WTC11 (cell line): Measurements from ENCODE around the gene POMGNT1. TPM values are rescaled to one million over a fixed set of nuclear protein-coding genes. Genes with fewer than 3 reads are reported as not detected.
A peak's percentile ranks its signal among the peaks of the same experiment; 100 is the strongest.

Experiments
- ATAC-seq: fragments of 200-7000 bp; cut with Tn5 transposase; 2 replicates; pipeline ENCODE4 v1.10.0; 2021; ENCODE audit warnings: mild to moderate bottlenecking, moderate library complexity
- CTCF ChIA-PET: fragments of 300-600 bp; sonication (Branson Sonifier 250); formaldehyde crosslinking; loops from one replicate; lab custom pipeline; 2021; ENCODE audit warnings: antibody characterized with exemption; lab: Charles Lee
- POLR2A ChIA-PET: fragments of 350-600 bp; sonication (Branson Sonifier 250); formaldehyde crosslinking; loops from one replicate; lab custom pipeline; 2021; ENCODE audit warnings: antibody characterized with exemption; lab: Charles Lee
- DNase-seq: peaks from one replicate; pipeline ENCODE4 v3.0.0; 2021; ENCODE audit warnings: low spot score
- H3K27ac Mint-ChIP-seq: 2 replicates; pipeline ENCODE4 v1.8.0; 2021; ENCODE audit warnings: mixed read lengths
- H3K27me3 Mint-ChIP-seq: 2 replicates; pipeline ENCODE4 v1.8.0; 2021; ENCODE audit warnings: low read depth, mild to moderate bottlenecking, moderate library complexity, mixed read lengths
- H3K36me3 Mint-ChIP-seq: 2 replicates; pipeline ENCODE4 v1.8.0; 2021; ENCODE audit warnings: mixed read lengths
- H3K4me1 Mint-ChIP-seq: 2 replicates; pipeline ENCODE4 v1.8.0; 2022; ENCODE audit warnings: mixed read lengths
- H3K4me3 Mint-ChIP-seq: 2 replicates; pipeline ENCODE4 v1.8.0; 2021; ENCODE audit warnings: mild to moderate bottlenecking, moderate library complexity, mixed read lengths
- H3K9me3 Mint-ChIP-seq: 2 replicates; pipeline ENCODE4 v1.8.0; 2021; ENCODE audit warnings: mixed read lengths
- CBFB ChIP-seq: sonication (generic); formaldehyde crosslinking; IDR thresholded peaks from 2 replicates; pipeline ENCODE4 v1.8.1; 2022; ENCODE audit warnings: mild to moderate bottlenecking, low read depth, missing genetic modification reagents
- CREM ChIP-seq: sonication (generic); formaldehyde crosslinking; IDR thresholded peaks from 2 replicates; pipeline ENCODE4 v1.8.1; 2022; ENCODE audit warnings: mild to moderate bottlenecking, missing genetic modification reagents, moderate library complexity
- ELF4 ChIP-seq: sonication (generic); formaldehyde crosslinking; IDR thresholded peaks from 2 replicates; pipeline ENCODE4 v1.8.1; 2022; ENCODE audit warnings: low read depth, mild to moderate bottlenecking, moderate library complexity, missing genetic modification reagents
- FOXJ3 ChIP-seq: sonication (generic); formaldehyde crosslinking; IDR thresholded peaks from 2 replicates; pipeline ENCODE4 v1.9.0; 2021; ENCODE audit warnings: missing genetic modification reagents, mild to moderate bottlenecking, borderline replicate concordance
- FOXP1 ChIP-seq: sonication (generic); formaldehyde crosslinking; IDR thresholded peaks from 2 replicates; pipeline ENCODE4 v1.8.0; 2022; ENCODE audit warnings: missing genetic modification reagents, mild to moderate bottlenecking, moderate library complexity, borderline replicate concordance
- GTF2I ChIP-seq: fragments of 250-450 bp; sonication (Bioruptor Pico); conservative IDR thresholded peaks from 2 replicates; pipeline ENCODE4 v1.4.0; 2021; ENCODE audit warnings: mild to moderate bottlenecking
- KAT7 ChIP-seq: sonication (generic); formaldehyde crosslinking; IDR thresholded peaks from 2 replicates; pipeline ENCODE4 v1.8.1; 2023; ENCODE audit warnings: missing genetic modification reagents, mild to moderate bottlenecking, borderline replicate concordance
- NFYB ChIP-seq: sonication (generic); formaldehyde crosslinking; conservative IDR thresholded peaks from 2 replicates; pipeline ENCODE4 v1.8.0; 2022; ENCODE audit warnings: low read depth, missing genetic modification reagents
- OVOL2 ChIP-seq: fragments of 250-450 bp; sonication (Bioruptor Pico); IDR thresholded peaks from 2 replicates; pipeline ENCODE4 v1.9.0; 2021; ENCODE audit warnings: mild to moderate bottlenecking, borderline replicate concordance
- SOX15 ChIP-seq: fragments of 250-450 bp; sonication (Bioruptor Pico); IDR thresholded peaks from 2 replicates; pipeline ENCODE4 v1.9.0; 2021; ENCODE audit warnings: mild to moderate bottlenecking
- TEAD4 ChIP-seq: sonication (generic); formaldehyde crosslinking; IDR thresholded peaks from 2 replicates; pipeline ENCODE4 v1.8.0; 2022; ENCODE audit warnings: mild to moderate bottlenecking, missing genetic modification reagents
- TP53 ChIP-seq: sonication (generic); formaldehyde crosslinking; IDR thresholded peaks from 2 replicates; pipeline ENCODE4 v1.8.1; 2023; ENCODE audit warnings: mild to moderate bottlenecking, missing genetic modification reagents
- USF1 ChIP-seq: sonication (generic); formaldehyde crosslinking; IDR thresholded peaks from 2 replicates; pipeline ENCODE4 v1.8.0; 2022; ENCODE audit warnings: mild to moderate bottlenecking, missing genetic modification reagents
- ZBTB21 ChIP-seq: sonication (generic); formaldehyde crosslinking; IDR thresholded peaks from 2 replicates; pipeline ENCODE4 v1.8.1; 2023; ENCODE audit warnings: mild to moderate bottlenecking, missing genetic modification reagents, borderline replicate concordance
- ZBTB43 ChIP-seq: sonication (generic); formaldehyde crosslinking; IDR thresholded peaks from 2 replicates; pipeline ENCODE4 v1.8.1; 2023; ENCODE audit warnings: mild to moderate bottlenecking, missing genetic modification reagents
- ZNF138 ChIP-seq: sonication (generic); formaldehyde crosslinking; conservative IDR thresholded peaks from 2 replicates; pipeline ENCODE4 v1.8.1; 2022; ENCODE audit warnings: mild to moderate bottlenecking, moderate library complexity, missing genetic modification reagents
- ZNF416 ChIP-seq: fragments of 250-450 bp; sonication (Bioruptor Pico); IDR thresholded peaks from 2 replicates; pipeline ENCODE4 v1.9.0; 2021; ENCODE audit warnings: mild to moderate bottlenecking, inconsistent platforms
- ZNF512 ChIP-seq: sonication (generic); formaldehyde crosslinking; IDR thresholded peaks from 2 replicates; pipeline ENCODE4 v1.8.1; 2022; ENCODE audit warnings: missing genetic modification reagents, borderline replicate concordance
- ZNF671 ChIP-seq: fragments of 250-450 bp; sonication (Bioruptor Pico); IDR thresholded peaks from 2 replicates; pipeline ENCODE4 v1.8.0; 2021; ENCODE audit warnings: mild to moderate bottlenecking
- total RNA-seq: library from RNA; stranded (reverse); gene quantifications from 3 replicates; pipeline ENCODE4 v1.2.3, GENCODE V29; 2021
- TF ChIP-seq, protein P1 (sequence below): sonication (generic); formaldehyde crosslinking; IDR thresholded peaks from 2 replicates; pipeline ENCODE4 v1.8.1; 2022; ENCODE audit warnings: mild to moderate bottlenecking, moderate library complexity, missing genetic modification reagents
- TF ChIP-seq, protein P2 (sequence below): sonication (generic); formaldehyde crosslinking; IDR thresholded peaks from 2 replicates; pipeline ENCODE4 v1.8.1; 2022; ENCODE audit warnings: low read depth, mild to moderate bottlenecking, moderate library complexity, missing genetic modification reagents, borderline replicate concordance
- TF ChIP-seq, protein P3 (sequence below): sonication (generic); formaldehyde crosslinking; IDR thresholded peaks from 2 replicates; pipeline ENCODE4 v1.8.0; 2022; ENCODE audit warnings: missing genetic modification reagents
- TF ChIP-seq, protein P4 (sequence below): sonication (generic); formaldehyde crosslinking; IDR thresholded peaks from 2 replicates; pipeline ENCODE4 v1.8.1; 2023; ENCODE audit warnings: mild to moderate bottlenecking, moderate library complexity, missing genetic modification reagents
- TF ChIP-seq, protein P5 (sequence below): sonication (generic); formaldehyde crosslinking; conservative IDR thresholded peaks from 2 replicates; pipeline ENCODE4 v1.8.1; 2022; ENCODE audit warnings: mild to moderate bottlenecking, missing genetic modification reagents

POMGNT1 gene
- total RNA-seq, 1 experiment from 2014 or later: 42.5 TPM

- ChIA-PET CTCF (interaction anchor here (0.6 to 1.2 kb wide), 3 partner anchors 10 to 71 kb away, joined by 3 to 4 read pairs (median 4); no protein-coding TSS in a partner anchor), POLR2A (no interaction called here)
- TF ChIP-seq TEAD4 (no peak), ZBTB21 (CRISPR knock-in tag) (no peak), ZNF512 (CRISPR knock-in tag) (no peak), SOX15 (CRISPR knock-in tag) (no peak), ZNF671 (CRISPR knock-in tag) (no peak), ZNF416 (CRISPR knock-in tag) (no peak), OVOL2 (CRISPR knock-in tag) (no peak), ZBTB43 (CRISPR knock-in tag) (no peak), FOXJ3 (CRISPR knock-in tag) (no peak), CBFB (CRISPR knock-in tag) (no peak)
- TF ChIP-seq, protein P1, sequence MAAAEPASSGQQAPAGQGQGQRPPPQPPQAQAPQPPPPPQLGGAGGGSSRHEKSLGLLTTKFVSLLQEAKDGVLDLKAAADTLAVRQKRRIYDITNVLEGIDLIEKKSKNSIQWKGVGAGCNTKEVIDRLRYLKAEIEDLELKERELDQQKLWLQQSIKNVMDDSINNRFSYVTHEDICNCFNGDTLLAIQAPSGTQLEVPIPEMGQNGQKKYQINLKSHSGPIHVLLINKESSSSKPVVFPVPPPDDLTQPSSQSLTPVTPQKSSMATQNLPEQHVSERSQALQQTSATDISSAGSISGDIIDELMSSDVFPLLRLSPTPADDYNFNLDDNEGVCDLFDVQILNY (CRISPR knock-in tag): no peak
- TF ChIP-seq, protein P2, sequence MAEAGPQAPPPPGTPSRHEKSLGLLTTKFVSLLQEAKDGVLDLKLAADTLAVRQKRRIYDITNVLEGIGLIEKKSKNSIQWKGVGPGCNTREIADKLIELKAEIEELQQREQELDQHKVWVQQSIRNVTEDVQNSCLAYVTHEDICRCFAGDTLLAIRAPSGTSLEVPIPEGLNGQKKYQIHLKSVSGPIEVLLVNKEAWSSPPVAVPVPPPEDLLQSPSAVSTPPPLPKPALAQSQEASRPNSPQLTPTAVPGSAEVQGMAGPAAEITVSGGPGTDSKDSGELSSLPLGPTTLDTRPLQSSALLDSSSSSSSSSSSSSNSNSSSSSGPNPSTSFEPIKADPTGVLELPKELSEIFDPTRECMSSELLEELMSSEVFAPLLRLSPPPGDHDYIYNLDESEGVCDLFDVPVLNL (CRISPR knock-in tag): no peak
- H3K36me3 Mint-ChIP-seq: no peaks in the 10 kb centered on the region
- DNase-seq (no peak), ATAC-seq (peak; percentile 8; the same call in 1 of the 2 replicates)
- peaks cover 20% of the 10 kb centered on the region for H3K27me3 Mint-ChIP-seq
- peaks cover 10% of the 10 kb centered on the region for H3K4me1 Mint-ChIP-seq
- H3K9me3 Mint-ChIP-seq: no peaks in the 10 kb centered on the region
- H3K27ac Mint-ChIP-seq: no peak overlapping the region
- H3K4me3 Mint-ChIP-seq: no peak overlapping the region
Measured at GRCh38 chr1:46173361-46173856, 24.8 kb downstream of the POMGNT1 start.

GRCh38 chr1:46172321-46172720 is 25.9 kb downstream of the POMGNT1 start:
- ATAC-seq (no peak), DNase-seq (no peak)
- Mint-ChIP-seq H3K9me3 (no peaks in the 10 kb centered on the region), H3K4me3 (no peak overlapping the region), H3K4me1 (peaks cover 15% of the 10 kb centered on the region), H3K36me3 (no peaks in the 10 kb centered on the region), H3K27me3 (peaks cover 31% of the 10 kb centered on the region), H3K27ac (no peak overlapping the region)
- ChIA-PET POLR2A (interaction anchor here (0.6 kb wide), 1 partner anchor 168 kb away, joined by 5 read pairs; no protein-coding TSS in a partner anchor), CTCF (interaction anchor here (0.9 kb wide), 1 partner anchor 51 kb away, joined by 3 read pairs; no protein-coding TSS in a partner anchor)
- no peak for TF ChIP-seq USF1 (CRISPR knock-in tag)
- no peak for TF ChIP-seq TEAD4
- no peak for TF ChIP-seq FOXP1
- TF ChIP-seq, protein P3, sequence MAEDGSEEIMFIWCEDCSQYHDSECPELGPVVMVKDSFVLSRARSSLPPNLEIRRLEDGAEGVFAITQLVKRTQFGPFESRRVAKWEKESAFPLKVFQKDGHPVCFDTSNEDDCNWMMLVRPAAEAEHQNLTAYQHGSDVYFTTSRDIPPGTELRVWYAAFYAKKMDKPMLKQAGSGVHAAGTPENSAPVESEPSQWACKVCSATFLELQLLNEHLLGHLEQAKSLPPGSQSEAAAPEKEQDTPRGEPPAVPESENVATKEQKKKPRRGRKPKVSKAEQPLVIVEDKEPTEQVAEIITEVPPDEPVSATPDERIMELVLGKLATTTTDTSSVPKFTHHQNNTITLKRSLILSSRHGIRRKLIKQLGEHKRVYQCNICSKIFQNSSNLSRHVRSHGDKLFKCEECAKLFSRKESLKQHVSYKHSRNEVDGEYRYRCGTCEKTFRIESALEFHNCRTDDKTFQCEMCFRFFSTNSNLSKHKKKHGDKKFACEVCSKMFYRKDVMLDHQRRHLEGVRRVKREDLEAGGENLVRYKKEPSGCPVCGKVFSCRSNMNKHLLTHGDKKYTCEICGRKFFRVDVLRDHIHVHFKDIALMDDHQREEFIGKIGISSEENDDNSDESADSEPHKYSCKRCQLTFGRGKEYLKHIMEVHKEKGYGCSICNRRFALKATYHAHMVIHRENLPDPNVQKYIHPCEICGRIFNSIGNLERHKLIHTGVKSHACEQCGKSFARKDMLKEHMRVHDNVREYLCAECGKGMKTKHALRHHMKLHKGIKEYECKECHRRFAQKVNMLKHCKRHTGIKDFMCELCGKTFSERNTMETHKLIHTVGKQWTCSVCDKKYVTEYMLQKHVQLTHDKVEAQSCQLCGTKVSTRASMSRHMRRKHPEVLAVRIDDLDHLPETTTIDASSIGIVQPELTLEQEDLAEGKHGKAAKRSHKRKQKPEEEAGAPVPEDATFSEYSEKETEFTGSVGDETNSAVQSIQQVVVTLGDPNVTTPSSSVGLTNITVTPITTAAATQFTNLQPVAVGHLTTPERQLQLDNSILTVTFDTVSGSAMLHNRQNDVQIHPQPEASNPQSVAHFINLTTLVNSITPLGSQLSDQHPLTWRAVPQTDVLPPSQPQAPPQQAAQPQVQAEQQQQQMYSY (CRISPR knock-in tag): no peak
- TF ChIP-seq, protein P4, sequence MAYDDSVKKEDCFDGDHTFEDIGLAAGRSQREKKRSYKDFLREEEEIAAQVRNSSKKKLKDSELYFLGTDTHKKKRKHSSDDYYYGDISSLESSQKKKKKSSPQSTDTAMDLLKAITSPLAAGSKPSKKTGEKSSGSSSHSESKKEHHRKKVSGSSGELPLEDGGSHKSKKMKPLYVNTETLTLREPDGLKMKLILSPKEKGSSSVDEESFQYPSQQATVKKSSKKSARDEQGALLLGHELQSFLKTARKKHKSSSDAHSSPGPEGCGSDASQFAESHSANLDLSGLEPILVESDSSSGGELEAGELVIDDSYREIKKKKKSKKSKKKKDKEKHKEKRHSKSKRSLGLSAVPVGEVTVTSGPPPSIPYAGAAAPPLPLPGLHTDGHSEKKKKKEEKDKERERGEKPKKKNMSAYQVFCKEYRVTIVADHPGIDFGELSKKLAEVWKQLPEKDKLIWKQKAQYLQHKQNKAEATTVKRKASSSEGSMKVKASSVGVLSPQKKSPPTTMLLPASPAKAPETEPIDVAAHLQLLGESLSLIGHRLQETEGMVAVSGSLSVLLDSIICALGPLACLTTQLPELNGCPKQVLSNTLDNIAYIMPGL: no peak
- TF ChIP-seq ELF4 (CRISPR knock-in tag): no peak
- no peak for TF ChIP-seq CREM (CRISPR knock-in tag)
- TF ChIP-seq ZNF138 (CRISPR knock-in tag): no peak
- TF ChIP-seq, protein P5, sequence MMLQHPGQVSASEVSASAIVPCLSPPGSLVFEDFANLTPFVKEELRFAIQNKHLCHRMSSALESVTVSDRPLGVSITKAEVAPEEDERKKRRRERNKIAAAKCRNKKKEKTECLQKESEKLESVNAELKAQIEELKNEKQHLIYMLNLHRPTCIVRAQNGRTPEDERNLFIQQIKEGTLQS (CRISPR knock-in tag): no peak
- TF ChIP-seq GTF2I (CRISPR knock-in tag): no peak
- TF ChIP-seq NFYB (CRISPR knock-in tag): no peak
- no peak for TF ChIP-seq KAT7 (CRISPR knock-in tag)
- no peak for TF ChIP-seq TP53
